ENCODE results near the gene CLBA1.

DNA sequence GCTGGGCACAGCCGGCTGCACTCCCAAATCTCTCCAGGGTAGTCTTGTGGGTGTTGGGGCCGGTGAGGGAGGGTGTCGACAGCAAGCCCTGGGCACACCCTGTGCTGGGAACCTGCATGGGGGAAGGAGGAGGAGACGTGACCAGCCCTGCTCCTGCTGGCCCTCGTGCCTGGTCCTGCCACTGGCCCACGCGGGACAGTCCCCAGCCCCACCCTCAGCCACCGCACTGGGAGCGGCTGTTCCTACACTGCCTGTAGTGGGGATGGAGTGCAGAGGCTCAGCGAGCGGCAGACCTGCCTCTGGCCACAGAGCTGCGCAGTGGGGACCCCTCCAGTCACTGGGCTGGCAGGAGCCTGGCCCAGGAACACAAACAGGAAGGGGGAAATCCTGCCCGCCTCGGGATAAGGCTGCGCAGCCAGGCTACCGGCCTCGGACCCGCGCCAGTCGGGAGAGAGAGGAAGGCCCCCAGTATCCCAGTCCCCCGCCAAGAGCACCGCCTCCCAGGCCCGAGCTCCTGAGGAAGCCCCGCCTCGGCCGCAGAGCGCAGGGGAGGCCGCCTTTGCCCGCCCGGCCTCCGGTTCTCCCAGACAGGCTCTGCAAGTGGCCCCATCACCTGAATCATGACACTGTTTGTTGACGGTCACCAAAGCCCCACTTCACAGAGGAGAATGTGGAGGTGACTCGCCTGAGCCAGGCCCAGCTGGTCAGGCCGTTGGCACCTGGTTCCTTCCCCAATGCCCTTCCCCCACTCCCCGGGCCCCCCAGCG lies 18.0 kb upstream of the CLBA1 start:
- TF ChIP-seq EZH2 (IDR thresholded peaks at IDR 0.05; ENCODE audit: borderline replicate concordance, low read depth, low read length, poor library complexity, severe bottlenecking), result no peak
- TF ChIP-seq, protein P1, sequence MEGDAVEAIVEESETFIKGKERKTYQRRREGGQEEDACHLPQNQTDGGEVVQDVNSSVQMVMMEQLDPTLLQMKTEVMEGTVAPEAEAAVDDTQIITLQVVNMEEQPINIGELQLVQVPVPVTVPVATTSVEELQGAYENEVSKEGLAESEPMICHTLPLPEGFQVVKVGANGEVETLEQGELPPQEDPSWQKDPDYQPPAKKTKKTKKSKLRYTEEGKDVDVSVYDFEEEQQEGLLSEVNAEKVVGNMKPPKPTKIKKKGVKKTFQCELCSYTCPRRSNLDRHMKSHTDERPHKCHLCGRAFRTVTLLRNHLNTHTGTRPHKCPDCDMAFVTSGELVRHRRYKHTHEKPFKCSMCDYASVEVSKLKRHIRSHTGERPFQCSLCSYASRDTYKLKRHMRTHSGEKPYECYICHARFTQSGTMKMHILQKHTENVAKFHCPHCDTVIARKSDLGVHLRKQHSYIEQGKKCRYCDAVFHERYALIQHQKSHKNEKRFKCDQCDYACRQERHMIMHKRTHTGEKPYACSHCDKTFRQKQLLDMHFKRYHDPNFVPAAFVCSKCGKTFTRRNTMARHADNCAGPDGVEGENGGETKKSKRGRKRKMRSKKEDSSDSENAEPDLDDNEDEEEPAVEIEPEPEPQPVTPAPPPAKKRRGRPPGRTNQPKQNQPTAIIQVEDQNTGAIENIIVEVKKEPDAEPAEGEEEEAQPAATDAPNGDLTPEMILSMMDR (conservative IDR thresholded peaks at IDR 0.05; ENCODE audit: low read depth, low read length), result no peak

Data from A673 (cell line).